CD8-positive, alpha-beta memory T cell (primary cell): ENCODE measurements around the gene GJB5. TPM values are rescaled to one million over a fixed set of nuclear protein-coding genes. Genes with fewer than 3 reads are reported as not detected.

Source experiments
- CTCF ChIA-PET: fragments of 350-600 bp; sonication (Branson Sonifier 250); formaldehyde crosslinking; loops from one replicate; lab custom pipeline; 2021; ENCODE audit warnings: antibody characterized with exemption; lab: Charles Lee
- POLR2A ChIA-PET: fragments of 350-600 bp; sonication (Branson Sonifier 250); formaldehyde crosslinking; loops from one replicate; lab custom pipeline; 2021; ENCODE audit warnings: antibody characterized with exemption; lab: Charles Lee
- DNase-seq, 5 donors: peaks; one replicate each; pipeline versions ENCODE4 v3.0.0 to v3.0.0-alpha.2; 2020 to 2022; ENCODE audit warnings: mixed read lengths in 1 of 5
- H3K27ac ChIP-seq: one replicate; pipeline ENCODE4 v1.7.0; 2013; ENCODE audit warnings: low read depth, mild to moderate bottlenecking, low read length, moderate library complexity
- H3K27me3 ChIP-seq: 2 replicates; pipeline ENCODE4 v1.7.0; 2013; ENCODE audit warnings: low read length, mild to moderate bottlenecking; ENCODE audit not compliant: insufficient read depth, poor library complexity, severe bottlenecking
- H3K36me3 ChIP-seq: 2 replicates; pipeline ENCODE4 v1.7.0; 2013; ENCODE audit warnings: mild to moderate bottlenecking, low read length, moderate library complexity; ENCODE audit not compliant: insufficient read depth
- H3K4me1 ChIP-seq: 2 replicates; pipeline ENCODE4 v1.7.0; 2013; ENCODE audit warnings: mild to moderate bottlenecking, low read length, moderate library complexity; ENCODE audit not compliant: insufficient read depth
- H3K4me3 ChIP-seq: 2 replicates; pipeline ENCODE4 v1.7.0; 2013; ENCODE audit warnings: mild to moderate bottlenecking, low read length
- H3K9me3 ChIP-seq: 2 replicates; pipeline ENCODE4 v1.7.0; 2013; ENCODE audit warnings: mild to moderate bottlenecking, low read length
- H3K27ac Mint-ChIP-seq, 8 donors: one replicate each; pipeline ENCODE4 v1.8.0; 2020 to 2021; ENCODE audit warnings: mixed read lengths in 8 of 8, mild to moderate bottlenecking in 6 of 8, inconsistent platforms in 3 of 8, moderate library complexity in 3 of 8
- H3K27me3 Mint-ChIP-seq, 2 donors: one replicate each; pipeline ENCODE4 v1.8.0; 2020 to 2021; ENCODE audit warnings: mixed read lengths in 2 of 2, mild to moderate bottlenecking in 1 of 2, moderate library complexity in 1 of 2
- H3K36me3 Mint-ChIP-seq, 3 donors: one replicate each; pipeline ENCODE4 v1.8.0; 2020 to 2021; ENCODE audit warnings: mixed read lengths in 3 of 3, inconsistent platforms in 1 of 3, mild to moderate bottlenecking in 1 of 3
- H3K4me1 Mint-ChIP-seq, 3 donors: one replicate each; pipeline ENCODE4 v1.8.0; 2020 to 2021; ENCODE audit warnings: mixed read lengths in 3 of 3, inconsistent platforms in 1 of 3, mild to moderate bottlenecking in 1 of 3
- H3K4me3 Mint-ChIP-seq, 7 donors: one replicate each; pipeline ENCODE4 v1.8.0; 2020 to 2021; ENCODE audit warnings: mixed read lengths in 7 of 7, mild to moderate bottlenecking in 6 of 7, moderate library complexity in 4 of 7, inconsistent platforms in 2 of 7
- H3K9me3 Mint-ChIP-seq, 5 donors: one replicate each; pipeline ENCODE4 v1.8.0; 2020 to 2022; ENCODE audit warnings: mixed read lengths in 5 of 5, mild to moderate bottlenecking in 3 of 5, moderate library complexity in 2 of 5, inconsistent platforms in 1 of 5
- polyA plus RNA-seq: library from polyadenylated mRNA; unstranded; fragments of 300-500 nt; fragmentation: Illumina TruSeq; gene quantifications from one replicate; pipeline ENCODE4 v1.2.3, GENCODE V29; 2021
- total RNA-seq, 2 experiments: library from RNA; stranded (reverse); gene quantifications; one replicate each; pipeline ENCODE4 v1.2.3, GENCODE V29; 2021

The GJB5 gene
- total and polyA plus RNA-seq, 3 experiments from 2014 or later = not detected

DNA sequence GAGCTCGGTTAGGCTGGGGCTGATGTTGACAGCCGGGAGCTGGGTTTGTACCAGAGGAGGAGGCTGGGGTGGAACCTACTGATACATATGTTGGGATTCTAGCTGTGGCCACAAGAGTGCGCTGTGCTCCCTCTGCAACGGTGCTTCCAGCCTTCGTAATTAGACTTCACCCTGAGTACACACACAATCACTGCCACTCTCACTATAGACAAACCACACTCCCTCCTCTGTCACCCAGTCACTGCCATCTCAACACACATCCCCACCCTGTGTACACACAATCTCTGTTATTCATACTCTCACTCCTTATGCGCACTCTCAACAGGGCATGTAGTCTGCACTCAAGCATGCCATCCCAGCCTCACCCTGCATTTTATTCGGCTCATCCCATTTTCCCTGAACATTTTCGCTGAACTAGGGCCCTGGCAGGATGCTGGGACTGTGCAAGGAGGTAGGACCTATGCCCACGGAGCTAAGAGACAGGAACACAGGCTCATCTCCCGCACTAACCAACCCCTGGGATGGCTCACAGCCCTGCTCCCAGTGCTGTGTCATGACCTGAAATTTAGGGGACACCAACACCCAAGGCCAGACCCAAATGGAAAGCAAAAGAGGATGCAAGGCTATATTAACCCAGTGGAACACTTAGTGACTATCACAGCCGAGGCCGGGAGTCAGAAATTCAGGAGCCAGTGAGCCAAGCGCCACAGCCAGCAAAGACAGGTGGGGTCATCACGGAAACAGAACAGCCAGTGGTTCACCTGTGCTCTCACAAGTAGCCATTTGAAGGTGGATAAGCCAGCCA lies 31.9 kb downstream of the GJB5 start:
- Mint-ChIP-seq H3K9me3 (no peaks in the 10 kb centered on the region), H3K27me3 (peaks cover 39 to 53% of the 10 kb centered on the region in 2 donors), H3K4me1 (peaks cover 3 to 8% (median 4%) of the 10 kb centered on the region in 3 donors), H3K36me3 (peaks cover 0 to 2% (median 0%) of the 10 kb centered on the region in 3 donors), H3K27ac (no peak overlapping the region), H3K4me3 (no peak overlapping the region)
- no peaks in the 10 kb centered on the region for H3K9me3 ChIP-seq
- no peak overlapping the region for H3K4me3 ChIP-seq
- ChIA-PET POLR2A (no interaction called here), CTCF (interaction anchor here (0.9 to 1.4 kb wide), 2 partner anchors 66 to 79 kb away, joined by 3 to 5 read pairs; no protein-coding TSS in a partner anchor)
- no peak overlapping the region for H3K27ac ChIP-seq
- no peaks in the 10 kb centered on the region for H3K36me3 ChIP-seq
- peak; percentile 27 to 62 (median 38) for DNase-seq
- H3K4me1 ChIP-seq = no peaks in the 10 kb centered on the region
- H3K27me3 ChIP-seq = peaks cover 18% of the 10 kb centered on the region

DNA sequence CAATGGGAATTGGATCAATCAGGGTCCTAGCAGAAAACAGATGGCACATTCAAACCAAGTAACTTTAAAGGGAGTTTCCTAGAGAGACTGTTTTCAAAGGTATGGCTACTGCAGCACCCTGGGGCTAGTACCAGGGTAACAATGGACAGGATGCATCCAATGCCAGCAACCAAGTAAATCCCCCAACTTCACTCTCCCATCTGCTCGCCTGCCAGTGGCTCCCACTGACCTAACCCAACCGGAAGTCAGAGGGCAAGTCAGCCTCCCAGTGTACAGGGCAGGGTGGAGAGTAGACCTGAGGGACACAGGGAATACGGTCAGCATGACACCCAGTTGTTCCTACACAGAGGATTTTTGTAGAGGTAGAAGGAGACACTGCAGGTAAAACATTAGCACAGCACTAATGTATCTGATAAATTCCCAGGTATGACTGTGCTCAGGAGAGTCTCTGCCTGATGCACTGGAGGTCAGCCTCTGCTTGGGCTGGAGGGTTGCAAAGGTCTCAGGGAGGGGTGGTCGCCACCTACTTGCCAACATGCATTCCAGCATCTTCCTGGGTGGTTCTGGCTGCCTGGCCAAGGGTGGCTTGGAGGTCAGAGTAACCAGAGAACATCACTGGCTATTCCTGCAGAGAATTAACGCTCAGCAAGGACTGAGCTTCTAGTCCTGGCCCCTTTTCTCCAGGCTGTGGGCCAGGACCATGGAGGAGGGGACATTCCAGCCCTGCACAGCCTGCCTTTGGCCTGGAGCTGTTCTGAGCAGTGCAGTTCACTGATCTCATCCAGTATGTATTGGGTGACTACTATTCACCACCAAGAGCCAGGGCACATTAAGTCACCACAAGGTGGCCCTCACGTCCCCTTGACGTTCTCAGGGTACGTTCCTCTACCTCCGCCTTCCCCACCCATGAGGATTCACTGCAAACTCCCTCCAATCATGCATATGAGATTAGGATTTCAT lies 32.9 kb downstream of the GJB5 start:
- H3K27me3 ChIP-seq = peaks cover 17% of the 10 kb centered on the region
- H3K4me1 ChIP-seq = no peaks in the 10 kb centered on the region
- DNase-seq = no peak
- no peaks in the 10 kb centered on the region for H3K36me3 ChIP-seq
- no peak overlapping the region for H3K27ac ChIP-seq
- no peak overlapping the region for H3K27ac Mint-ChIP-seq
- CTCF ChIA-PET = no interaction called here
- H3K9me3 Mint-ChIP-seq = no peaks in the 10 kb centered on the region
- no peak overlapping the region for H3K4me3 Mint-ChIP-seq
- peaks cover 4 to 9% (median 6%) of the 10 kb centered on the region in 3 donors for H3K4me1 Mint-ChIP-seq
- no peak overlapping the region for H3K4me3 ChIP-seq
- H3K36me3 Mint-ChIP-seq = peaks cover 0 to 2% (median 0%) of the 10 kb centered on the region in 3 donors
- no peaks in the 10 kb centered on the region for H3K9me3 ChIP-seq
- POLR2A ChIA-PET = no interaction called here
- H3K27me3 Mint-ChIP-seq = peaks cover 36 to 54% of the 10 kb centered on the region in 2 donors

- H3K27ac ChIP-seq = no peak overlapping the region
- no peaks in the 10 kb centered on the region for H3K9me3 ChIP-seq
- POLR2A ChIA-PET = interaction anchor here (0.5 kb wide), 1 partner anchor 583 kb away, joined by 3 read pairs; no protein-coding TSS in a partner anchor
- no peak overlapping the region for H3K4me3 ChIP-seq
- no peak for DNase-seq
- Mint-ChIP-seq H3K4me1 (peaks cover 4 to 9% (median 6%) of the 10 kb centered on the region in 3 donors), H3K27ac (no peak overlapping the region), H3K27me3 (peaks cover 41 to 46% of the 10 kb centered on the region in 2 donors), H3K9me3 (no peaks in the 10 kb centered on the region), H3K4me3 (no peak overlapping the region), H3K36me3 (peaks cover 0 to 2% (median 0%) of the 10 kb centered on the region in 3 donors)
- H3K4me1 ChIP-seq = no peaks in the 10 kb centered on the region
- CTCF ChIA-PET = interaction anchor here (1.7 kb wide), 1 partner anchor 74 kb away, joined by 3 read pairs; no protein-coding TSS in a partner anchor
- H3K36me3 ChIP-seq = no peaks in the 10 kb centered on the region
- peaks cover 15% of the 10 kb centered on the region for H3K27me3 ChIP-seq
Measured at GRCh38 chr1:34790985-34791384, 36.1 kb downstream of the GJB5 start.

DNA sequence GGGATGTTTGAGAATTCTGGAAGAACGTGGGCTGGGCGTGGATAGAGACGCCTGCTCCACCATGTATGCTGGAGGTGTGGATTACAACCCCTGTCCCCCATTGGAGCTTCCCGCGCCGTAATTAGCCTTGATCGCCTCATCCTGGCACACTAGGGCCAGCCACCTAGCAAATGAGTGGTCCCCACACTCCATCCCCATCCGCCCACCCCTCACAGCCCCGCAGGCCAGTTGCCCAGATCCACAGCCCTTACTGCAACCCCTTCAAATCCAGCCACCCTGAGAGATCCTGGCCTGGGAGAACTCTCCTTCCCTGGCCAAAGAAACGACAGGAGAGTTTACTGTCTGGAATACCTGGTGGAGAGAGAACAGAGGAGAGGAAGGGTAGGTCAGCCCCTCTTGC lies 37.6 kb downstream of the GJB5 start:
- Histone ChIP-seq H3K4me1 (no peaks in the 10 kb centered on the region), H3K27ac (no peak overlapping the region), H3K4me3 (no peak overlapping the region), H3K36me3 (no peaks in the 10 kb centered on the region), H3K9me3 (no peaks in the 10 kb centered on the region), H3K27me3 (peaks cover 15% of the 10 kb centered on the region)
- Mint-ChIP-seq H3K27me3 (peaks cover 33 to 42% of the 10 kb centered on the region in 2 donors), H3K4me3 (peak overlapping the region in 4 of 7 donors; percentile 29 to 61 (median 57)), H3K9me3 (no peaks in the 10 kb centered on the region), H3K27ac (peak overlapping the region in 1 of 8 donors; percentile 68), H3K4me1 (peaks cover 2 to 5% (median 4%) of the 10 kb centered on the region in 3 donors), H3K36me3 (peaks cover 0 to 5% (median 0%) of the 10 kb centered on the region in 3 donors)
- ChIA-PET CTCF (interaction anchor here (1.7 kb wide), 1 partner anchor 73 kb away, joined by 3 read pairs; no protein-coding TSS in a partner anchor), POLR2A (no interaction called here)
- DNase-seq = no peak

GRCh38 chr1:34792868-34793727 lies 38.3 kb downstream of the GJB5 start, which contains the start of gene GJA4:
TSS of gene GJA4 (plus strand) at chr1:34792999. CDS start at chr1:34794214, 1,215 bp downstream.
- Histone ChIP-seq H3K9me3 (no peaks in the 10 kb centered on the region), H3K27ac (no peak within 1 kb of the TSS), H3K36me3 (no peaks in the 10 kb centered on the region), H3K4me3 (no peak within 1 kb of the TSS), H3K27me3 (peaks cover 15% of the 10 kb centered on the region), H3K4me1 (no peaks in the 10 kb centered on the region)
- Mint-ChIP-seq H3K27me3 (peaks cover 33 to 41% of the 10 kb centered on the region in 2 donors), H3K4me3 (peak within 1 kb of the TSS in 5 of 7 donors; percentile 5 to 61 (median 54)), H3K27ac (peak within 1 kb of the TSS in 1 of 8 donors; percentile 68), H3K4me1 (peaks cover 2 to 5% (median 4%) of the 10 kb centered on the region in 3 donors), H3K36me3 (peaks cover 0 to 5% (median 0%) of the 10 kb centered on the region in 3 donors), H3K9me3 (no peaks in the 10 kb centered on the region)
- DNase-seq = no peak
- ChIA-PET CTCF (no interaction called here), POLR2A (no interaction called here)

DNA sequence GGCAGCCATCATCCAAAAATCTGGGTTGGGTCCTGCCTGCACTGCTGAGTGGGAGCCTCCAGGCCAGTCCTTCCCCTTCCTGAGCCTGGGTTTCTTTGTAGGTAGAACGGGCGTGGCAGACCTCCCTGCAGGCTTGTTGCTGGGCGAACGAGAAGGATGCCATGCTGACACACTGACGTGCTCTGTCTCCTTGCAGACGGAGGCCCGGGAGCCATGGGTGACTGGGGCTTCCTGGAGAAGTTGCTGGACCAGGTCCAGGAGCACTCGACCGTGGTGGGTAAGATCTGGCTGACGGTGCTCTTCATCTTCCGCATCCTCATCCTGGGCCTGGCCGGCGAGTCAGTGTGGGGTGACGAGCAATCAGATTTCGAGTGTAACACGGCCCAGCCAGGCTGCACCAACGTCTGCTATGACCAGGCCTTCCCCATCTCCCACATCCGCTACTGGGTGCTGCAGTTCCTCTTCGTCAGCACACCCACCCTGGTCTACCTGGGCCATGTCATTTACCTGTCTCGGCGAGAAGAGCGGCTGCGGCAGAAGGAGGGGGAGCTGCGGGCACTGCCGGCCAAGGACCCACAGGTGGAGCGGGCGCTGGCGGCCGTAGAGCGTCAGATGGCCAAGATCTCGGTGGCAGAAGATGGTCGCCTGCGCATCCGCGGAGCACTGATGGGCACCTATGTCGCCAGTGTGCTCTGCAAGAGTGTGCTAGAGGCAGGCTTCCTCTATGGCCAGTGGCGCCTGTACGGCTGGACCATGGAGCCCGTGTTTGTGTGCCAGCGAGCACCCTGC lies 39.3 kb downstream of the GJB5 start:
- no peak for DNase-seq

More for the DNA sequence above, 39.3 kb downstream of the GJB5 start:
- no peaks in the 10 kb centered on the region for H3K36me3 ChIP-seq
- H3K36me3 Mint-ChIP-seq = peaks cover 0 to 6% (median 0%) of the 10 kb centered on the region in 3 donors
- H3K27ac Mint-ChIP-seq = no peak overlapping the region
- CTCF ChIA-PET = no interaction called here
- H3K4me3 ChIP-seq = no peak overlapping the region
- H3K27me3 Mint-ChIP-seq = peaks cover 28 to 38% of the 10 kb centered on the region in 2 donors
- peaks cover 2 to 5% (median 4%) of the 10 kb centered on the region in 3 donors for H3K4me1 Mint-ChIP-seq
- peaks cover 15% of the 10 kb centered on the region for H3K27me3 ChIP-seq
- no peak overlapping the region for H3K27ac ChIP-seq
- H3K9me3 Mint-ChIP-seq = no peaks in the 10 kb centered on the region
- H3K9me3 ChIP-seq = no peaks in the 10 kb centered on the region
- peak overlapping the region in 1 of 7 donors; percentile 15 for H3K4me3 Mint-ChIP-seq
- H3K4me1 ChIP-seq = no peaks in the 10 kb centered on the region
- POLR2A ChIA-PET = no interaction called here
